ENCODE results near the gene ARL14EPL. TPM values are rescaled to one million over a fixed set of nuclear protein-coding genes. Genes with fewer than 3 reads are reported as not detected.

ARL14EPL gene
- total RNA-seq, 4 donors from 2014 or later = not detected

GRCh38 chr5:116046823-116047222, 14.6 kb downstream of the ARL14EPL start:
- 70 to 87% methylated on average over 2 of the region's 2 CpGs for WGBS, 2 donors
- no peak for DNase-seq (ENCODE audit: low spot score in 2 of 2)
- TF ChIP-seq POLR2A (IDR thresholded peaks at IDR 0.05) (no peak), CTCF (IDR thresholded peaks at IDR 0.05) (no peak)
- no peak overlapping the region for H3K4me3 ChIP-seq (ENCODE audit: low read depth, poor library complexity, severe bottlenecking)
- intact Hi-C loops (cut with DNase I; ENCODE audit: low total_unique reads) = loop anchor here (10.0 kb wide), 1 partner anchor 162 kb away; no protein-coding TSS in a partner anchor

DNA sequence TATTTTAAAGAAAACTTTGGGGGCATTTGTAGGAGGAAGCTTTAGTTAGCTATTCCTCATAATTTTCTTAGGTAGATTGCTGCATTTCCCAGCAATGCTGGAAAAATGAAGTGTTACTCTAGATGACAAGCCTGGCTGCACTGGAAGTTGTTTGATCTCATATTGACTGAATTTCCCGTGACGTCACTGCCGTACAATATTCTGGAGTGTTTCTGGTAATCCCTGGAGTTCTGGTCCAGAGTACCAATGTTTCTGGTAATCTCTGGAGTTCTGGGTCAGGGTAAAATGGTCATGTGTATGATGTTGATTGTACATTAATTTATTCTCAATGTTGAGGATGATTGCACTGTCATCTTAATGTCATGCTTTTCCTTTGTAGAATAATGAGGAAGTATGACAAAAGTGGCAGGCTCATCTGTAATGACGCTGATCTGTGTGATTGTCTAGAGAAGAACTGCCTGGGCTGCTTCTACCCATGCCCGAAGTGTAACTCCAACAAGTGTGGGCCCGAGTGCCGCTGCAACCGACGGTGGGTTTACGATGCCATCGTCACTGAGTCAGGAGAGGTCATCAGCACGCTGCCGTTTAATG, 26.2 kb downstream of the ARL14EPL start:
- 74 to 77% methylated on average over 13 of the region's 13 CpGs for WGBS, 2 donors
- TF ChIP-seq POLR2A (IDR thresholded peaks at IDR 0.05) = no peak
- TF ChIP-seq CTCF (IDR thresholded peaks at IDR 0.05) = no peak
- intact Hi-C loops (cut with DNase I; ENCODE audit: low total_unique reads) = no loop called here

DNA sequence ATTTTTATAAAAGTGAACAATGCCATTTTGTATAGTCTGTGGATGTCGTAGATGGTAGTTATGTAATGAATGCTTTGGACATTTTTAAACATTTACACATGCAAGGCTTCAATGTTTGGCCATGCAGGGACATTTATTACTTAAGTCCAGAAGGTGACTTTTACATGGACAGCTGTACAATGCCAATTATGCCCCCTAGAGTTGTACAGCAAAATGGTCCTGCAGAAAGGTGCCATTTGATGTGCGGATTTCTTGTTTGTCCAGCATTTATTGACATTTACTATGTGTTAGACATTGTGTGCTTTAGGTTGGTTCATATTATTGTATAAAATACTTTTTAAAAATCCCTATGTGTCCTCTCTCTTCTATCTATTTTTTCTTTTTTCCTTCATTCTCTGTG, 30.1 kb downstream of the ARL14EPL start:
- TF ChIP-seq POLR2A (IDR thresholded peaks at IDR 0.05) (no peak), CTCF (IDR thresholded peaks at IDR 0.05) (no peak)
- no peak for DNase-seq (ENCODE audit: low spot score in 2 of 2)
- 81 to 89% methylated on average over 2 of the region's 2 CpGs for WGBS, 2 donors
- intact Hi-C loops (cut with DNase I; ENCODE audit: low total_unique reads) = no loop called here
- no peak overlapping the region for H3K4me3 ChIP-seq (ENCODE audit: low read depth, poor library complexity, severe bottlenecking)

More for the DNA sequence above, 26.2 kb downstream of the ARL14EPL start:
- no peak for DNase-seq (ENCODE audit: low spot score in 2 of 2)
- no peak overlapping the region for H3K4me3 ChIP-seq (ENCODE audit: low read depth, poor library complexity, severe bottlenecking)

GRCh38 chr5:116063950-116064349, 31.7 kb downstream of the ARL14EPL start:
- no peak for DNase-seq (ENCODE audit: low spot score in 2 of 2)
- TF ChIP-seq CTCF (IDR thresholded peaks at IDR 0.05) (no peak), POLR2A (IDR thresholded peaks at IDR 0.05) (no peak)
- intact Hi-C loops (cut with DNase I; ENCODE audit: low total_unique reads) = no loop called here
- H3K4me3 ChIP-seq (ENCODE audit: low read depth, poor library complexity, severe bottlenecking) = no peak overlapping the region
- 69 to 80% methylated on average over 3 of the region's 3 CpGs for WGBS, 2 donors

- peak in 1 of 2 donors; percentile 38 for DNase-seq (ENCODE audit: low spot score in 2 of 2)
- WGBS, 2 donors = 17 to 23% methylated on average over 4 of the region's 4 CpGs
- H3K4me3 ChIP-seq (ENCODE audit: low read depth, poor library complexity, severe bottlenecking) = no peak overlapping the region
- intact Hi-C loops (cut with DNase I; ENCODE audit: low total_unique reads) = no loop called here
- no peak for TF ChIP-seq CTCF (IDR thresholded peaks at IDR 0.05)
- TF ChIP-seq POLR2A (IDR thresholded peaks at IDR 0.05) = no peak
These were observed 35.9 kb downstream of the ARL14EPL start for GRCh38 chr5:116068028-116068632.

All from lower leg skin (tissue), 4 donors.